GM21528 (cell line): ENCODE results near the gene GPR101.
"Not testable (repeated sequence)": the region's sequence is repeated elsewhere in the genome, so short reads cannot be mapped to it uniquely, and the experiment has no call there.

ENCODE experiments used
- ATAC-seq: cut with Tn5 transposase; IDR thresholded peaks from one replicate; pipeline ENCODE4 v1.9.1; 2021; ENCODE audit warnings: mild to moderate bottlenecking, moderate library complexity; ENCODE audit not compliant: unreplicated experiment, low FRiP score

GPR101 gene

GRCh38 chrX:137031039-137031438 is 2.8 kb downstream of the GPR101 start:
- no peak for ATAC-seq

GRCh38 chrX:137028699-137029098 is 5.1 kb downstream of the GPR101 start:
- no peak for ATAC-seq

- ATAC-seq: no peak
These were observed 7.9 kb downstream of the GPR101 start for GRCh38 chrX:137025930-137026329.

- not testable (repeated sequence) for ATAC-seq
These were observed 33.6 kb downstream of the GPR101 start for GRCh38 chrX:137000236-137000635.

GRCh38 chrX:136999024-136999423 is 34.8 kb downstream of the GPR101 start:
- no peak for ATAC-seq
